ENCODE results near the gene CDYL2.

DNA sequence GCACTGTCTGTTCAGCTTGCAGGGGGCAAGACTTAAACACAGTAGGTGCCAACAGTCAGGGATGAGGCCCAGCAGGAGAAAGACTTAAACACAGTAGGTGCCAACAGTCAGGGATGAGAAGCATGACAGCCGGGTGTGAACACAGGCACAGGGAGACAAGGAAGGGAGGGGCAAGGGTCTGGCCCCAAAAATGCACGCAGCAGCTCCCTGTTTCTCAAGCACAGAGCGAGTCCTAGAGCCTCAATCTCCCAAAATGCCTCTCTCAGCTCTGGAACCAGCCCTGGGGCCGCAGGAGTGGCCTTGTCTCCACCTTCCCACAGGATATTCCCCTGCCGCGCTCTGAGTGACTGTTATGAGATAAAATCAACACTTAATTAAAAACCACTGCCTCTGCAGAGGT, 197.2 kb downstream of the CDYL2 start:
- TF ChIP-seq, protein P1, sequence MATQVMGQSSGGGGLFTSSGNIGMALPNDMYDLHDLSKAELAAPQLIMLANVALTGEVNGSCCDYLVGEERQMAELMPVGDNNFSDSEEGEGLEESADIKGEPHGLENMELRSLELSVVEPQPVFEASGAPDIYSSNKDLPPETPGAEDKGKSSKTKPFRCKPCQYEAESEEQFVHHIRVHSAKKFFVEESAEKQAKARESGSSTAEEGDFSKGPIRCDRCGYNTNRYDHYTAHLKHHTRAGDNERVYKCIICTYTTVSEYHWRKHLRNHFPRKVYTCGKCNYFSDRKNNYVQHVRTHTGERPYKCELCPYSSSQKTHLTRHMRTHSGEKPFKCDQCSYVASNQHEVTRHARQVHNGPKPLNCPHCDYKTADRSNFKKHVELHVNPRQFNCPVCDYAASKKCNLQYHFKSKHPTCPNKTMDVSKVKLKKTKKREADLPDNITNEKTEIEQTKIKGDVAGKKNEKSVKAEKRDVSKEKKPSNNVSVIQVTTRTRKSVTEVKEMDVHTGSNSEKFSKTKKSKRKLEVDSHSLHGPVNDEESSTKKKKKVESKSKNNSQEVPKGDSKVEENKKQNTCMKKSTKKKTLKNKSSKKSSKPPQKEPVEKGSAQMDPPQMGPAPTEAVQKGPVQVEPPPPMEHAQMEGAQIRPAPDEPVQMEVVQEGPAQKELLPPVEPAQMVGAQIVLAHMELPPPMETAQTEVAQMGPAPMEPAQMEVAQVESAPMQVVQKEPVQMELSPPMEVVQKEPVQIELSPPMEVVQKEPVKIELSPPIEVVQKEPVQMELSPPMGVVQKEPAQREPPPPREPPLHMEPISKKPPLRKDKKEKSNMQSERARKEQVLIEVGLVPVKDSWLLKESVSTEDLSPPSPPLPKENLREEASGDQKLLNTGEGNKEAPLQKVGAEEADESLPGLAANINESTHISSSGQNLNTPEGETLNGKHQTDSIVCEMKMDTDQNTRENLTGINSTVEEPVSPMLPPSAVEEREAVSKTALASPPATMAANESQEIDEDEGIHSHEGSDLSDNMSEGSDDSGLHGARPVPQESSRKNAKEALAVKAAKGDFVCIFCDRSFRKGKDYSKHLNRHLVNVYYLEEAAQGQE (IDR thresholded peaks at IDR 0.05; ENCODE audit: borderline replicate concordance), result no peak
- TF ChIP-seq, protein P2, sequence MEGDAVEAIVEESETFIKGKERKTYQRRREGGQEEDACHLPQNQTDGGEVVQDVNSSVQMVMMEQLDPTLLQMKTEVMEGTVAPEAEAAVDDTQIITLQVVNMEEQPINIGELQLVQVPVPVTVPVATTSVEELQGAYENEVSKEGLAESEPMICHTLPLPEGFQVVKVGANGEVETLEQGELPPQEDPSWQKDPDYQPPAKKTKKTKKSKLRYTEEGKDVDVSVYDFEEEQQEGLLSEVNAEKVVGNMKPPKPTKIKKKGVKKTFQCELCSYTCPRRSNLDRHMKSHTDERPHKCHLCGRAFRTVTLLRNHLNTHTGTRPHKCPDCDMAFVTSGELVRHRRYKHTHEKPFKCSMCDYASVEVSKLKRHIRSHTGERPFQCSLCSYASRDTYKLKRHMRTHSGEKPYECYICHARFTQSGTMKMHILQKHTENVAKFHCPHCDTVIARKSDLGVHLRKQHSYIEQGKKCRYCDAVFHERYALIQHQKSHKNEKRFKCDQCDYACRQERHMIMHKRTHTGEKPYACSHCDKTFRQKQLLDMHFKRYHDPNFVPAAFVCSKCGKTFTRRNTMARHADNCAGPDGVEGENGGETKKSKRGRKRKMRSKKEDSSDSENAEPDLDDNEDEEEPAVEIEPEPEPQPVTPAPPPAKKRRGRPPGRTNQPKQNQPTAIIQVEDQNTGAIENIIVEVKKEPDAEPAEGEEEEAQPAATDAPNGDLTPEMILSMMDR (IDR thresholded peaks at IDR 0.05; ENCODE audit: poor library complexity, severe bottlenecking), result no peak
- TF ChIP-seq EZH2 (IDR thresholded peaks at IDR 0.05; ENCODE audit: borderline replicate concordance, insufficient read depth, low read length, poor library complexity, severe bottlenecking) (no peak), TAF1 (IDR thresholded peaks at IDR 0.05; ENCODE audit: low read depth) (no peak), EP300 (conservative IDR thresholded peaks at IDR 0.05; ENCODE audit: poor library complexity, severe bottlenecking) (no peak), POLR2AphosphoS5 (IDR thresholded peaks at IDR 0.05) (no peak), MXI1 (conservative IDR thresholded peaks at IDR 0.05; ENCODE audit: poor library complexity, severe bottlenecking) (no peak), RAD21 (conservative IDR thresholded peaks at IDR 0.05) (no peak), SMC3 (conservative IDR thresholded peaks at IDR 0.05; ENCODE audit: poor library complexity) (no peak)
